Astrocyte (in vitro differentiated cells and primary cell): ENCODE measurements around the gene CCDC116. TPM values are rescaled to one million over a fixed set of nuclear protein-coding genes. Genes with fewer than 3 reads are reported as not detected.
A peak's percentile ranks its signal among the peaks of the same experiment; 100 is the strongest.

Experiments used
- DNase-seq: peaks from one replicate; pipeline ENCODE4 v3.0.0-alpha.2; 2010; ENCODE audit warnings: low read depth
- FAIRE-seq: peaks from 2 replicates; lab custom pipeline; 2011; peaks lifted over from hg19 to GRCh38; lab: Jason Lieb, UNC
- H2AFZ ChIP-seq: 2 replicates; pipeline ENCODE4 v1.6.0; 2012; ENCODE audit warnings: low read depth, low read length, inconsistent platforms
- H3K27ac ChIP-seq: 2 replicates; pipeline ENCODE4 v1.5.1; 2011; ENCODE audit warnings: low read depth, low read length, inconsistent platforms
- H3K27me3 ChIP-seq: 2 replicates; pipeline ENCODE4 v1.6.0; 2011; ENCODE audit warnings: low read length, inconsistent platforms; ENCODE audit not compliant: insufficient read depth
- H3K36me3 ChIP-seq: 2 replicates; pipeline ENCODE4 v1.5.1; 2011; ENCODE audit warnings: low read length, inconsistent platforms; ENCODE audit not compliant: insufficient read depth
- H3K4me1 ChIP-seq: 2 replicates; pipeline ENCODE4 v1.5.1; 2011; ENCODE audit warnings: low read length, inconsistent platforms; ENCODE audit not compliant: insufficient read depth
- H3K4me2 ChIP-seq: 2 replicates; pipeline ENCODE4 v1.6.0; 2012; ENCODE audit warnings: low read length, inconsistent platforms
- H3K4me3 ChIP-seq: 2 replicates; pipeline ENCODE4 v1.5.1; 2011; ENCODE audit warnings: low read depth, mild to moderate bottlenecking, low read length, inconsistent platforms; ENCODE audit not compliant: insufficient read depth
- H3K79me2 ChIP-seq: 2 replicates; pipeline ENCODE4 v1.6.0; 2012; ENCODE audit warnings: mild to moderate bottlenecking, low read length, inconsistent platforms; ENCODE audit not compliant: insufficient read depth
- H3K9ac ChIP-seq: 2 replicates; pipeline ENCODE4 v1.6.0; 2012; ENCODE audit warnings: mild to moderate bottlenecking, low read length, inconsistent platforms
- H3K9me3 ChIP-seq: 2 replicates; pipeline ENCODE4 v1.5.1; 2012; ENCODE audit warnings: low read depth, mild to moderate bottlenecking, low read length, inconsistent platforms; ENCODE audit not compliant: insufficient read depth
- H4K20me1 ChIP-seq: 2 replicates; pipeline ENCODE4 v1.6.0; 2012; ENCODE audit warnings: low read length, inconsistent platforms; ENCODE audit not compliant: insufficient read depth
- H3K27ac Mint-ChIP-seq: one replicate; pipeline ENCODE4 v1.8.0; 2021; ENCODE audit warnings: mild to moderate bottlenecking, mixed read lengths; ENCODE audit not compliant: unreplicated experiment
- H3K27me3 Mint-ChIP-seq: one replicate; pipeline ENCODE4 v1.8.0; 2021; ENCODE audit warnings: low read depth, mixed read lengths; ENCODE audit not compliant: unreplicated experiment
- H3K36me3 Mint-ChIP-seq: one replicate; pipeline ENCODE4 v1.8.0; 2021; ENCODE audit warnings: low read depth, mixed read lengths; ENCODE audit not compliant: unreplicated experiment
- H3K4me1 Mint-ChIP-seq: one replicate; pipeline ENCODE4 v1.8.0; 2021; ENCODE audit warnings: low read depth, mixed read lengths; ENCODE audit not compliant: unreplicated experiment
- H3K4me3 Mint-ChIP-seq: one replicate; pipeline ENCODE4 v1.8.0; 2021; ENCODE audit warnings: mild to moderate bottlenecking, moderate library complexity, mixed read lengths; ENCODE audit not compliant: unreplicated experiment
- H3K9me3 Mint-ChIP-seq: one replicate; pipeline ENCODE4 v1.8.0; 2021; ENCODE audit warnings: mild to moderate bottlenecking, mixed read lengths; ENCODE audit not compliant: unreplicated experiment
- CTCF ChIP-seq: IDR thresholded peaks from 2 replicates; pipeline ENCODE4 v1.5.1; 2011; ENCODE audit warnings: low read depth, mild to moderate bottlenecking, inconsistent platforms, low read length, moderate library complexity; ENCODE audit not compliant: insufficient read depth
- EZH2 ChIP-seq: IDR thresholded peaks from 2 replicates; pipeline ENCODE4 v1.6.1; 2012; ENCODE audit warnings: mild to moderate bottlenecking, low read length, inconsistent platforms; ENCODE audit not compliant: insufficient read depth
- total RNA-seq: library from RNA; stranded (reverse); gene quantifications from 2 replicates; pipeline ENCODE4 v1.2.1, GENCODE V29; 2021

CCDC116 gene
- total RNA-seq, 1 donor from 2014 or later = 0.11 TPM

GRCh38 chr22:21639359-21639758 lies 6.8 kb downstream of the CCDC116 start:
- Histone ChIP-seq H3K27me3 (no peaks in the 10 kb centered on the region), H3K27ac (no peak overlapping the region), H3K4me2 (no peak overlapping the region), H4K20me1 (peaks cover 13% of the 10 kb centered on the region), H3K9ac (no peak overlapping the region), H3K79me2 (peaks cover 15% of the 10 kb centered on the region), H3K36me3 (no peaks in the 10 kb centered on the region), H3K4me3 (no peak overlapping the region), H3K9me3 (no peaks in the 10 kb centered on the region), H3K4me1 (peaks cover 19% of the 10 kb centered on the region), H2AFZ (no peak overlapping the region)
- Mint-ChIP-seq H3K27ac (no peak overlapping the region), H3K4me3 (no peak overlapping the region), H3K27me3 (peaks cover 22% of the 10 kb centered on the region), H3K9me3 (no peaks in the 10 kb centered on the region), H3K36me3 (peaks cover 11% of the 10 kb centered on the region), H3K4me1 (no peaks in the 10 kb centered on the region)
- no peak for TF ChIP-seq EZH2
- no peak for TF ChIP-seq CTCF
- FAIRE-seq (no peak), DNase-seq (no peak)

- H3K36me3 Mint-ChIP-seq = peaks cover 11% of the 10 kb centered on the region
- H3K36me3 ChIP-seq = no peaks in the 10 kb centered on the region
- no peak overlapping the region for H2AFZ ChIP-seq
- H3K4me3 Mint-ChIP-seq = no peak overlapping the region
- no peak overlapping the region for H3K9ac ChIP-seq
- H3K27ac ChIP-seq = no peak overlapping the region
- peaks cover 16% of the 10 kb centered on the region for H4K20me1 ChIP-seq
- H3K27me3 Mint-ChIP-seq = peaks cover 10% of the 10 kb centered on the region
- H3K79me2 ChIP-seq = peaks cover 15% of the 10 kb centered on the region
- no peak overlapping the region for H3K4me3 ChIP-seq
- peaks cover 19% of the 10 kb centered on the region for H3K4me1 ChIP-seq
- no peak for FAIRE-seq
- no peaks in the 10 kb centered on the region for H3K9me3 ChIP-seq
- DNase-seq = no peak
- H3K4me1 Mint-ChIP-seq = no peaks in the 10 kb centered on the region
- peak overlapping the region; percentile 97 for H3K4me2 ChIP-seq
- TF ChIP-seq CTCF = no peak
- TF ChIP-seq EZH2 = no peak
- H3K27ac Mint-ChIP-seq = peak overlapping the region; percentile 48
- H3K9me3 Mint-ChIP-seq = no peaks in the 10 kb centered on the region
- H3K27me3 ChIP-seq = no peaks in the 10 kb centered on the region
Observed at GRCh38 chr22:21640810-21641209, 8.2 kb downstream of the CCDC116 start.

GRCh38 chr22:21641417-21641788 lies 8.8 kb downstream of the CCDC116 start:
- Histone ChIP-seq H3K79me2 (peaks cover 15% of the 10 kb centered on the region), H3K4me3 (peak overlapping the region; percentile 69), H3K9ac (peak overlapping the region; percentile 86), H3K27ac (peak overlapping the region; percentile 64), H3K4me1 (peaks cover 19% of the 10 kb centered on the region), H2AFZ (peak overlapping the region; percentile 94), H4K20me1 (peaks cover 20% of the 10 kb centered on the region), H3K9me3 (no peaks in the 10 kb centered on the region), H3K27me3 (no peaks in the 10 kb centered on the region), H3K36me3 (no peaks in the 10 kb centered on the region), H3K4me2 (peak overlapping the region; percentile 97)
- Mint-ChIP-seq H3K9me3 (no peaks in the 10 kb centered on the region), H3K27me3 (peaks cover 4% of the 10 kb centered on the region), H3K27ac (peak overlapping the region; percentile 48), H3K4me1 (peaks cover under 1% of the 10 kb centered on the region), H3K4me3 (peak overlapping the region; percentile 87), H3K36me3 (peaks cover 10% of the 10 kb centered on the region)
- TF ChIP-seq CTCF = peak; percentile 31
- TF ChIP-seq EZH2 = no peak
- no peak for FAIRE-seq
- DNase-seq = no peak
